Mesothelial cell of epicardium (in vitro differentiated cells): ENCODE results near the gene PPP6R3. TPM values are rescaled to one million over a fixed set of nuclear protein-coding genes. Genes with fewer than 3 reads are reported as not detected.

Experiments
- DNase-seq, 2 experiments: peaks; one replicate each; pipeline ENCODE4 v3.0.0; 2021; ENCODE audit warnings: low spot score in 2 of 2; ENCODE audit not compliant: unreplicated experiment in 2 of 2
- H3K27ac Mint-ChIP-seq: 2 replicates; pipeline ENCODE4 v1.8.0; 2021; ENCODE audit warnings: mixed read lengths
- H3K27me3 Mint-ChIP-seq: 2 replicates; pipeline ENCODE4 v1.8.0; 2021; ENCODE audit warnings: low read depth, mixed read lengths
- H3K36me3 Mint-ChIP-seq: 2 replicates; pipeline ENCODE4 v1.8.0; 2021; ENCODE audit warnings: mixed read lengths
- H3K4me1 Mint-ChIP-seq: 2 replicates; pipeline ENCODE4 v1.8.0; 2021; ENCODE audit warnings: mixed read lengths
- H3K4me3 Mint-ChIP-seq: 2 replicates; pipeline ENCODE4 v1.8.0; 2021; ENCODE audit warnings: mild to moderate bottlenecking, moderate library complexity, mixed read lengths
- H3K9me3 Mint-ChIP-seq: 2 replicates; pipeline ENCODE4 v1.8.0; 2021; ENCODE audit warnings: mixed read lengths
- total RNA-seq: library from RNA; stranded (reverse); gene quantifications from 3 replicates; pipeline ENCODE4 v1.2.1, GENCODE V29; 2021
- TF ChIP-seq, protein P1 (sequence below): fragments of 200-600 bp; sonication (generic); IDR thresholded peaks from one replicate; pipeline ENCODE4 v1.5.0; 2021; ENCODE audit warnings: antibody characterized with exemption; ENCODE audit not compliant: unreplicated experiment

PPP6R3 gene
- total RNA-seq, 1 donor from 2014 or later = 137 TPM

DNA sequence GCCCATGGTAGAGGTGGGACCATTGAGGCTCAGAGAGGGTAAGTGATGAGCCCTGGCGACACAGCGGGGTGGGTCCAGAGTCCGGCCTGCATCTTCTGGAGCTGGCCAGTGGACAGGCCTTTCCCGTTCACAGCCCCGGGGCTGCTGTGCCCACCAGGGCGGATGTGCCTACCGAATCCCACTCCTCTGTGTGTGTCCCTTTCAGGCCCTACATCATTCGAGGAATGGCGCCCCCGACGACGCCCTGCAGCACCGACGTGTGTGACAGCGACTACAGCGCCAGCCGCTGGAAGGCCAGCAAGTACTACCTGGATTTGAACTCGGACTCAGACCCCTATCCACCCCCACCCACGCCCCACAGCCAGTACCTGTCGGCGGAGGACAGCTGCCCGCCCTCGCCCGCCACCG is 11.9 kb upstream of the PPP6R3 start:
- no peak overlapping the region for H3K27ac Mint-ChIP-seq
- TF ChIP-seq, protein P1, sequence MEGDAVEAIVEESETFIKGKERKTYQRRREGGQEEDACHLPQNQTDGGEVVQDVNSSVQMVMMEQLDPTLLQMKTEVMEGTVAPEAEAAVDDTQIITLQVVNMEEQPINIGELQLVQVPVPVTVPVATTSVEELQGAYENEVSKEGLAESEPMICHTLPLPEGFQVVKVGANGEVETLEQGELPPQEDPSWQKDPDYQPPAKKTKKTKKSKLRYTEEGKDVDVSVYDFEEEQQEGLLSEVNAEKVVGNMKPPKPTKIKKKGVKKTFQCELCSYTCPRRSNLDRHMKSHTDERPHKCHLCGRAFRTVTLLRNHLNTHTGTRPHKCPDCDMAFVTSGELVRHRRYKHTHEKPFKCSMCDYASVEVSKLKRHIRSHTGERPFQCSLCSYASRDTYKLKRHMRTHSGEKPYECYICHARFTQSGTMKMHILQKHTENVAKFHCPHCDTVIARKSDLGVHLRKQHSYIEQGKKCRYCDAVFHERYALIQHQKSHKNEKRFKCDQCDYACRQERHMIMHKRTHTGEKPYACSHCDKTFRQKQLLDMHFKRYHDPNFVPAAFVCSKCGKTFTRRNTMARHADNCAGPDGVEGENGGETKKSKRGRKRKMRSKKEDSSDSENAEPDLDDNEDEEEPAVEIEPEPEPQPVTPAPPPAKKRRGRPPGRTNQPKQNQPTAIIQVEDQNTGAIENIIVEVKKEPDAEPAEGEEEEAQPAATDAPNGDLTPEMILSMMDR = no peak
- no peaks in the 10 kb centered on the region for H3K9me3 Mint-ChIP-seq
- no peak overlapping the region for H3K4me3 Mint-ChIP-seq
- no peaks in the 10 kb centered on the region for H3K27me3 Mint-ChIP-seq
- H3K4me1 Mint-ChIP-seq = no peaks in the 10 kb centered on the region
- no peak for DNase-seq
- H3K36me3 Mint-ChIP-seq = peaks cover 18% of the 10 kb centered on the region

DNA sequence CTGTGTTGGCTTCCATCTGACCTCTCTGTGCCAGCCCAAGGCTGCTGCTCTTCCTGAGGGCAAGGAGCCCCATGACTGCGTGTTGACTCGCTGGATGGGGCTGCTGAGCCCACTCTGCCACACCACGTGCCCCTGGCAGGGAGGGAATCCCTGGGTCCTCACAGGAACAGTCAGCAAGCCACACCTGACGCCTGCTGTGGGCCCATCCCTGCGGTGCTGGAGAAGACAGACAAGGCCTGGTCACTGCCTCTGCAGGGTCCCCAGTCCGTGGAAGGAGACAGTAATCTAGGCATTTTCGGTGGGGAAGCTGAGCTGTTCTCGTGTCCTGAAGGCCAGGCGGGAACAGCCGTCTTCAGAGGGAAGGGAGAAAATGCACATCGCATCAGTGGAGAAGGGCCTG is 10.6 kb upstream of the PPP6R3 start:
- no peaks in the 10 kb centered on the region for H3K27me3 Mint-ChIP-seq
- H3K27ac Mint-ChIP-seq = no peak overlapping the region
- H3K4me1 Mint-ChIP-seq = no peaks in the 10 kb centered on the region
- no peak for DNase-seq
- H3K36me3 Mint-ChIP-seq = peaks cover 16% of the 10 kb centered on the region
- H3K4me3 Mint-ChIP-seq = no peak overlapping the region
- TF ChIP-seq, protein P1 = no peak
- no peaks in the 10 kb centered on the region for H3K9me3 Mint-ChIP-seq

DNA sequence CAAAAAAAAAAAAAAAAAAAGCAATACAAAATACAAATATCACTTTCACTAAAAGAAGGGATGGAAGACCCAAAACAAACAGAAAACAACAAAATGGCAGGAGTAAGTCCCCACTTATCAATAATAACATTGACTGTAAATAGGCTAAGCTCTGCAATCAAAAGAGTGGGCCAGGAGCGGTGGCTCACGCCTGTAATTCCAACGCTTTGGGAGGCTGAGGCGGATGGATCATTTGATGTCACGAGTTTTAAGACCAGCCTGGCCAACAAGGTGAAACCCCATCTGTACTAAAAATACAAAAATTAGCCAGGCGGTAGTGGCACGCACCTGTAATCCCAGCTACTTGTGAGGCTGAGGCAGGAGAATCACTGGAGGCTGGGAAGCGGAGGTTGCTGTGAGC is 9.8 kb upstream of the PPP6R3 start:
- H3K27me3 Mint-ChIP-seq = no peaks in the 10 kb centered on the region
- peaks cover 16% of the 10 kb centered on the region for H3K36me3 Mint-ChIP-seq
- no peak overlapping the region for H3K27ac Mint-ChIP-seq
- no peak overlapping the region for H3K4me3 Mint-ChIP-seq
- no peak for DNase-seq
- TF ChIP-seq, protein P1 = no peak
- H3K9me3 Mint-ChIP-seq = no peaks in the 10 kb centered on the region
- no peaks in the 10 kb centered on the region for H3K4me1 Mint-ChIP-seq

DNA sequence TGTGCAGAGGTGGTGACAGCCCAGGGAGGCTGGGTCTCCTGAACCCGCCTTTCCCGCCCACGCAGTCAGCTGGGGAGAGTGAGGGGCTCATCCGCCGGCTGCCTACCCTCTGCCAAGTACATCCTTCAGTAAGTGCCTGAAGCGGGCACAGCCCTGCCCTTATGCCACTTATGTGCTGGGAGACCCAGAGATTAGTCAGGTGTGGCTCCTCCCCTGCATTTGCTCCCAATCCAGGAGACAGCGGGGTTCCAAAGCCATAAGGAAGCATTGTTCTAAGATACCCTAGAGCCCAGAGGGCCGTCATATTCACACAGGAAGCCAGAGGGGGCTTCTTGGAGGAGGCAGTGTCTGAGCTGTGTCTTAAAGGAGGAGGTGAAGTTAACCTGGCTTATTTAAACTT is 5.8 kb upstream of the PPP6R3 start:
- Mint-ChIP-seq H3K4me1 (no peaks in the 10 kb centered on the region), H3K27ac (no peak overlapping the region), H3K27me3 (no peaks in the 10 kb centered on the region), H3K4me3 (no peak overlapping the region), H3K36me3 (peaks cover 4% of the 10 kb centered on the region), H3K9me3 (no peaks in the 10 kb centered on the region)
- TF ChIP-seq, protein P1 = no peak
- DNase-seq = no peak

DNA sequence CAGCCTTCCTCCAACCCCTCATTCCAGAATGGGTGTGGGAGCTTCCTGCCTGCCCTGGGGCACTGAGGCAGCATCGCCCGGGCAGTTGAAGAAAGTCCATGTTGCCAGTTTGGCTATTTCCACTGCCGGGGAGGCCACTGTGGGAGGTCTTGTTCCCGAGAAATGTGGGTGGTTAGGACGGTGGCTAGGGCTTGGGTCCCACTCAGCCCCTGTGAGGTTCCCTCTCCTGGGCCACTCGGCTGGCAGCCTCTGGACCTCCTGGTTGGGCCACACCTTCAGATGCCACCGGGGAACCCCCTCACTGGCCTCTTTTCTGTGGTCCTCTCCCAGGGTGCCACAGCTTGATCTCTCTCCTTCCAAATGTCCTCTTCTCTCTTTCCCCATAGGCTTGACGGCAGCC is 5.1 kb upstream of the PPP6R3 start:
- Mint-ChIP-seq H3K4me3 (no peak overlapping the region), H3K36me3 (no peaks in the 10 kb centered on the region), H3K27me3 (no peaks in the 10 kb centered on the region), H3K4me1 (peaks cover 2% of the 10 kb centered on the region), H3K27ac (no peak overlapping the region), H3K9me3 (no peaks in the 10 kb centered on the region)
- TF ChIP-seq, protein P1 = no peak
- DNase-seq = no peak
